Left forelimb (tissue), 1 donor: Measurements from ENCODE around the gene AANAT.

Experiments used
- DNase-seq: peaks from one replicate; pipeline ENCODE4 v3.0.0-alpha.2; 2018; ENCODE audit warnings: low spot score

The AANAT gene

GRCh38 chr17:76490112-76490710 lies 22.8 kb downstream of the AANAT start:
- no peak for DNase-seq

GRCh38 chr17:76491271-76492122 lies 24.1 kb downstream of the AANAT start:
- no peak for DNase-seq

DNA sequence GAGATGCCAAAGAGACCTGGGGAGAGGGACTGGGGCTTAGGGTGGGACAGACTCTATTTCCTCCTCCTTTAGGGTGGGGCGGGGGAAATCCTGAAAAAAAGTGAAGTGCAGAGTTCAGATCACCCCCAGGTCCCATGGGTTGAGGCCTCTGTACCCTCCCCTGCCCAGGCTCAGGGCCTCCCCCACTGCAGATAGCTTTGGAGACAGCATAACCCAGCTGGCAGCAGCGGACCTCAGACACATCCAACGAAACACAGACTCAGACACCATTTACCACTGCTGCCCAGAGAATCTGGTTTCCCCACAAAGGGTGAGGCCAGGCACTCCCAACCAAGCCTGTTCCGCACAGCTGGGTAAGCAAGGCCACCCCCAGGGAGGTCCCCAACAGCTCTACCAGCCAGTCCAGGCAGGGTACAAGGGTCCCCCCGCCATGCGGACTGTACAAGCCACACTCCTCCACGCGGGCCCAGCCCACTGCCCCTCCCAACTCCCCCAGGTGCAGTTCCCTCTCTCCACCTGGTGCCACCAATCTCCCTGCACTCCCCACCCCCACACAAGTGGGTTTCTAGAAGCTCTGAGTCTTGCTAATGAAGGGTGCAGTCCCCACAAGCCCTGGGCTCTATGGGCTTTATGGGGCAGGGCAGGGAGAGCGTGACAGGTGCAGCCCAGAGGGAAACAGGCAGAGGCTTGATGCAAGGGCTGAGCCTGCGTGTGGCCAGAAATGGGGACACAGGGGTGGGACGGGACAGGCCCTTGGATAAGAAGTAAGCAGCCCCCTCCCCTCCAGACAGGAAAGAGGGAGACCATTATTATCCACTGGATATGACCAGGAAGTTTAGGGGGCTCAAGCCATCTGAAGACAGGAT lies 25.0 kb downstream of the AANAT start:
- no peak for DNase-seq

DNA sequence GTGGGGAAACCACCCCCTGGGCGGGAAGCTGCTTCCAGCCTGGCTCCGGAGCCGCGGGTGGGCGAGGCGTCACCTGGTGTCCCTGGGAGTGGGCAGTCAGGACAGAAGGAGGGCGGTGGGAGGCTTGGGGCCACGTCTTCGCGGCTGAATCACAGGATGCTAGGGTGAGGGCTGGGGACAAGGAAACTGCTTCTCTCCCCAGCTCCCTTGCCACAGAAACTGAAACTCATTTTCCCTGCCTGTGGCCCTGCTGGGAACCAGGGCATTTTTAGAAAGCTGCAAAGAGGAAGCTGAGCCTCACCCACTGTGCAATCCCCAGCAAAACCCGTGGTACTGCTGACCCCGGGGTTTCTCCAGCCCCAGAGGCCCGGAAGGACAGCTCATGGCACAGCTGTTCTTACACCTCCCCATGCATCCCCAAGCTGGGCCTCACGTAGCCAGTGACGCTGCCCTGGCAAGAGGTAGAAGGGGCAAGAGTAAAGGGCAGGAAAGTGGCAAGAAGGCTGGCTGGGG lies 25.6 kb downstream of the AANAT start:
- DNase-seq: no peak

DNA sequence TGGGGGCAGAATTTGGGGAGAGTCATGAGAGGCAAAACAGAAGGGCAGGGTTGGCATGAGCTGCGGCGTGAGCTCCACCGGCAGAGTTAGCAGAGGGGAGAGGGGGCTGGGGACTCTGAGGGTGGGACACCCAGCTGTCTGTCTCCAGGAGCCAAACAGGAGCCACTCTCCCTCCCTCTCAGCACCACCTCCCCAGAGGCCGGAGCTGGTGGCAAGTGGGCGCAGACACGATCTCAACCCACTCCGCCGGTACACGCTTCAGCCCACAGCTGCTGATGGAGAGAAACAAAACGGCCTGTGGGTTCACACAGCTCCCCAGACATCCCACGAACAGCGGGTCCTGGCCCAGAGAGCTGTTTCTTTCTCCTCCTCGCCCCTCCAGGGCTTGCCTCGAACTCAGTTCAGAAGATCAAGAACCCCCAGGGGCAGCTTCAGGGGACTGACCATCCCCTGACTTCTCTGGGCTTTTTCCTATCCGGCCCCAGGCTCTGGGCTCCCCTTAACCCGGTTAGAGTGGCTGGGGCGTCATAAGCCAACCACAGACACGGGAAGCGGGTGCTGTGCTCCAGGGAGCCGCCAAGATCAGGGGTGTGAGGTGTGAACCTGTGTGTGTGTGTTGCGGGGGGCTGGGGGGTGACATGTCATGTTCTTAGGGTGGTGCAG lies 26.2 kb downstream of the AANAT start:
- no peak for DNase-seq

DNA sequence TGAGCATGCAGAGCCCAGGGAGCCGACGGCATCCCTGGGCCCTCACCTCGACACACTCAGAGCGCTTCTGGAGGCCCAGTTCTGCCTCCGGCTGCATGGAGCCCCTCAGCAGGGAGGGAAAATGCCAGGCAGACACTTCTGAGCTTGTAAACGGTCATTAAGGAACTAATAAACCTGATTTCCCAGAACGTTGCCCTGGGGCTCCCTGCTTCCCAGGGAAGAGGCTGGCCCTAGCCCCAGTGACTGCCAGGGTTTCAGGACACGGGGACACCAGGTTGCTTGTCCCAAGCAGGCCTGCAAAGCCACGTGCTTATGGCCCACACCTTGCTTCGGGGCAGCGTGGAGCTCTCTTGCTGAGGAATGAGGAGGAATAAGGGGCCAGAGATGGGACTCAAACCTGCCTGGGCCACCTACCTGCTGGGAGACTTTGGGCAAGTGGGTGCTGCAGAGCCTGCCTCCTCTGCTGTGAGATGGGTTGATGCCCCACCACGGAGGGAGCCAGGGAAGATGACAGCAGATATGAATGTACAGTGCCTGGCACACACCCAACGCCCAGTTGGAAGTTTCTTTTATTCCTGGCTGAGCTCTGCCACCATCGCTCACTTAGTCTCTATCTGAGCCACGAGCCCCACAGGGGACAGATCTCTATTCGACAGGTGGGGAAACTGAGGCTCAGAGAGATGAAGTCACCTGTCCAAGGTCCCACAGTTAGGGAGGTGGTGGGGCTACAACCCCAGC lies 28.4 kb downstream of the AANAT start:
- DNase-seq: no peak

- no peak for DNase-seq
Observed at GRCh38 chr17:76496464-76496863, 29.1 kb downstream of the AANAT start.

- no peak for DNase-seq
Observed at GRCh38 chr17:76497699-76497978, 30.2 kb downstream of the AANAT start.

- DNase-seq: no peak
Observed at GRCh38 chr17:76497979-76498875, 30.8 kb downstream of the AANAT start.

GRCh38 chr17:76498876-76499251 lies 31.5 kb downstream of the AANAT start:
- DNase-seq: no peak

- DNase-seq: no peak
Observed at GRCh38 chr17:76499267-76499667, 31.9 kb downstream of the AANAT start.

DNA sequence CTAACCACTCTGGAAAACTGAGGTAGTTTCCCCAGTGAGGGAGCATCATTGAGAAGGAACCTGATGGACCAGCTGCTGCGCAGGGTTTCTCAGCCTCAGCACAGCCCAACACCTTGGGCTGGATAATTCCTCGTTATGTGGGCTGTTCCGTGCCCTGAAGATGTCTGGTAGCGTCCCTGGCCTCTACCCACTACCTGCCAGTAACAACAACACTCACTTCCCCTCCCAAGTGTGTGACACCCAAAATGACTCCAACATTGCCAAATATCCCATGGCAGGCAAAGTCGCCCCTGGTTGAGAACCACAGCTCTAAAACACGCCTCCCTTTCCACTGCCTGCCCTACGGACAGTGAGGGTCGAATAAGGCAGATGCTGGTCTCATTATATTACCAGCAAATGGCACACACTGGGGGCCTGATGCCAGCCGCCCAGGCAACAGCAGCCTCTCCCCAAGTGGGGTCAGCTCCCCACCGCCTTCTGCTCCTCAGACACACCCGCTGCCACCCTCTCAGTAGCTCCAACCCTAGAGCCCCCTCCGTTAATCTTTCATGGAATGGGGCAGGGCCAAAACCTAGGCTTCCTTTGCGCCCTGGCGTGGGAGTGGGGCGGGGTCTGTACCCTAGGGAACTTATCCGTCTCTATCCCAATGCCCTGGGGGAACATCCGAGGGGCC lies 32.8 kb downstream of the AANAT start:
- DNase-seq: no peak

- DNase-seq: no peak
Observed at GRCh38 chr17:76500747-76501017, 33.3 kb downstream of the AANAT start.

DNA sequence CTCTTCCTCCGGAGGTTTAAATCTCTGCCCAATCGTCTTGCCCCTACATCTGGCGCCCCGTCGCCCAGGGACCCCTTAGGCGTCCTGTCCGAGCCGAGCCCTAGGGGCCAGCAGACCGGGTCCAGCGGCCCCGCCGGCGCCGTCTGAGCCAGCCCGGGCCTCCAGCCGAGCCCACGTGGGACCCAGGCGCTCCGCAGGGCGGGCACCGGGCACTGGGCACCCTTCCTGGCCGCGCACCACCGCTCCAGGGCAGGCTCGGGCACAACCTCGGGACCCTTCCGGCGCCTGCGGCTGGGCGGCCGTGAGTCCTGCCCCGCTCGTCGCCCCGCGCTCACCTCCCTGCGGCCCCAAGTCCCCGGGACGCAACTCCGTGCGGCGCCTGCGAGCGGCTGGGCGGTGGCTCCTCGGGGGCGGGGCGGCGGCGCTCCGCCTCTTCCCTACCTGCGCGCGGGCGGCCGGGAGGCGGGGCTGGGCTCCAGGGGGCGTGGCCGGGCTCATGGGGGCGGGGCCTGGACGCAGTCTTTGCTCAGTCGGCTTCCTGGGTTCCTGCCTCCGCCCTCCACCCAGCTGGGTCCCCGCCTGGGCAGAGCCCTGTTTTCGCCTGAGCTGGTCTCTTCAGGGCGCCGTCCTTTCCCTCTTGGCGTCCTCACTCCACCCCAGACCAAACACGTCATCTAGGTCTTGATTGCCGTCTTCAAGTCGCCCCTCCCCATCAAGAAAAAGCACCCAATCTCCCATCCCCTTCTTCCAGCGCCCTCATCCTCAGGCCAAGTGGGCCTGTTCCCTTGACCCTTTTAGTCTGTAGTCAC lies 33.8 kb downstream of the AANAT start, which contains the start of gene RHBDF2:
Gene RHBDF2 (minus strand): TSS at position 406 of the 809 bp plus-strand sequence. CDS start 19,899 bp downstream, outside the sequence.
- no peak for DNase-seq

GRCh38 chr17:76501827-76502307 lies 34.5 kb downstream of the AANAT start:
- no peak for DNase-seq

- DNase-seq: no peak
Observed at GRCh38 chr17:76502341-76503211, 35.2 kb downstream of the AANAT start.

DNA sequence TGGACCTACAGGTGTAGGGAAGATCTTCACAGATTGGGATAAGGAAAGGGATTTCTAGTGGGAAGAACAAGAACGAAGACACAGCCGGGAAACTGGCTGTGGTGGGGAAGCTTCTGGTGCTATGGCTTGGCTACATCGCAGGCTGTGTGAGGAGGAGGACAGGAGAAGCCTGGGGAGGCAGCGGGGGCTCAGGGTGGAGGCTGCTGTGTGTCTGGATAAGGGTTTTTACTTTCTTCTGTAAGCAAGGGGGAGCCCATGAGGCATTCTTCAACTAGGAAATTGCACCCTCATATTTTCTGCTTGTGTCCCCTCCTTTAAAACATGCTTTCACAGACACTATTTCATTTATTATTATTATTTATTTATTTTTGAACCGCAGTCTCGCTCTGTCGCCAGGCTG lies 36.7 kb downstream of the AANAT start:
- no peak for DNase-seq
